Smooth muscle cell (in vitro differentiated cells): ENCODE data around the gene DHRS3. TPM values are rescaled to one million over a fixed set of nuclear protein-coding genes. Genes with fewer than 3 reads are reported as not detected.

ENCODE experiments used
- DNase-seq: peaks from one replicate; lab custom pipeline; 2025; ENCODE audit not compliant: unreplicated experiment; lab: John Stamatoyannopoulos, UW
- H2AFZ ChIP-seq: fragments of 200-600 bp; sonication (generic); 2 replicates; pipeline ENCODE4 v1.6.0; 2016; ENCODE audit warnings: antibody characterized with exemption, low read depth, mild to moderate bottlenecking
- H3F3A ChIP-seq: fragments of 200-600 bp; sonication (generic); 2 replicates; pipeline ENCODE4 v1.6.0; 2017; ENCODE audit warnings: antibody characterized with exemption, low read depth
- H3K27ac ChIP-seq: fragments of 200-600 bp; sonication (generic); 2 replicates; pipeline ENCODE4 v1.5.1; 2016; ENCODE audit warnings: low read depth, mild to moderate bottlenecking
- H3K27me3 ChIP-seq: fragments of 200-600 bp; sonication (generic); 2 replicates; pipeline ENCODE4 v1.6.1; 2016; ENCODE audit warnings: low read depth, mild to moderate bottlenecking
- H3K36me3 ChIP-seq: fragments of 200-600 bp; sonication (generic); 2 replicates; pipeline ENCODE4 v1.5.1; 2016; ENCODE audit warnings: low read depth
- H3K4me1 ChIP-seq: fragments of 200-600 bp; sonication (generic); 2 replicates; pipeline ENCODE4 v1.5.1; 2016; ENCODE audit warnings: low read depth
- H3K4me2 ChIP-seq: fragments of 200-600 bp; sonication (generic); 2 replicates; pipeline ENCODE4 v1.6.0; 2016; ENCODE audit warnings: mild to moderate bottlenecking
- H3K4me3 ChIP-seq: fragments of 200-600 bp; sonication (generic); 2 replicates; pipeline ENCODE4 v1.5.1; 2016; ENCODE audit warnings: mild to moderate bottlenecking
- H3K79me2 ChIP-seq: fragments of 200-600 bp; sonication (generic); 2 replicates; pipeline ENCODE4 v1.6.0; 2016; ENCODE audit warnings: low read depth, mild to moderate bottlenecking
- H3K9ac ChIP-seq: fragments of 200-600 bp; sonication (generic); 2 replicates; pipeline ENCODE4 v1.6.0; 2016; ENCODE audit warnings: low read depth
- H3K9me3 ChIP-seq: fragments of 200-600 bp; sonication (generic); replicated peaks from 2 replicates; pipeline ENCODE4 v1.5.1; 2016; ENCODE audit warnings: low read depth
- H4K20me1 ChIP-seq: fragments of 200-600 bp; sonication (generic); 2 replicates; pipeline ENCODE4 v1.6.0; 2016; ENCODE audit warnings: low read depth
- WGBS: methylation state at CpG from one replicate; pipeline ENCODE4 v1.1.7; 2016; ENCODE audit warnings: low lambda C conversion rate; 5-methylcytosine and 5-hydroxymethylcytosine counted together
- polyA plus RNA-seq: library from polyadenylated mRNA; unstranded; fragments of >200 nt; fragmentation: Nextera tagmentation; extraction: Ambion mirVana; gene quantifications from 2 replicates; pipeline ENCODE4 v1.2.1, GENCODE V29; 2016
- total RNA-seq: library from RNA; depleted of rRNA; stranded (reverse); fragments of >200 nt; gene quantifications from 2 replicates; pipeline ENCODE4 v1.2.3, GENCODE V29; 2014
- TF ChIP-seq, protein P1 (sequence below): fragments of 200-600 bp; sonication (generic); IDR thresholded peaks from 2 replicates; pipeline ENCODE4 v1.5.1; 2017; ENCODE audit warnings: borderline replicate concordance, mild to moderate bottlenecking, antibody characterized with exemption; ENCODE audit not compliant: insufficient read depth, poor library complexity, severe bottlenecking

The DHRS3 gene
- total and polyA plus RNA-seq, 2 experiments from 2014 or later, result 0.89 to 2.7 TPM

DNA sequence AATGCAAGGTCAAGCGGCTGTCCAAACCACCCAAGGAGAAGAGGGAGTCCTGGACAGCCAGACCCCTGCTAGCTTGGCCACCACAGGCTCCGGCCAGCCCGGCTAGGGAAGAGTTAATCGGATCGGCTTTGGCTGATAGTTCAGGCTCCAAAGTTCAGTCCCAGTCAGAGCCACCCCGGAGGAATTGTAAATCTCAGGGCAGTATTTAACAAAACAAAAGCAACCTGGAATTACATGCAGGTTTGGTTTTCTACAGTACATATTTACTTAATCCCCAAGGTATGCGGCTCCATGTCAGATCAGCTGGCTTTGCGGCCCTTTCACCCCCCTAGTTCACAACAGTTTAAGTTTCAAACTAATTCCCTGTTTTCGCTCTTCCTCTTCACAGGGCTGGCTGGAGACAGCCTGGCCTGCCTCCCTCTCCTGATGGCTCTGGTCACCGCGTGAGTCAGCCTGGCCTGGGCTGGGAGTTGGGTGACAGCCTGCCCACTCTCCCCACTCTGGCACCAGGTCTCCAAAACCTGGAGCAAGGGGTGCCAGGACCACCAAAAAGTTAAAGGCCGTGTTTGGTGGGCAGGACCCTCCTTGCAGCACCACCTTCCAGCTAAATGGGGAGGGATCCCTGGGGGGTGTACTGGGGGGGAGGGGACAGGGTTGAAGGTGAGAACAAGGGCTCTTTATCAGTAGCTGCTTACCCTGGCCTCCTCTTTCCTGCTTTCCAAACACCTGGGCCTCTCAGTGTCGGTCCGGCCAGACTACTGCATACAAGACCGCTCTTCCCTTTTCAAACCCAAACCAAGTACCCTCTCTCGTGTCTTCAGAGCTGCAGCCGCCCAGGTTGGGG lies 1.9 kb downstream of the DHRS3 start:
- H3K4me3 ChIP-seq, result peak overlapping the region; percentile 87
- H3K4me1 ChIP-seq, result peaks cover 35% of the 10 kb centered on the region
- peaks cover 4% of the 10 kb centered on the region for H3F3A ChIP-seq
- H3K79me2 ChIP-seq, result no peaks in the 10 kb centered on the region
- H4K20me1 ChIP-seq, result no peaks in the 10 kb centered on the region
- no peak for DNase-seq
- H3K9ac ChIP-seq, result no peak overlapping the region
- peaks cover 23% of the 10 kb centered on the region for H3K27me3 ChIP-seq
- no peaks in the 10 kb centered on the region for H3K36me3 ChIP-seq
- no peaks in the 10 kb centered on the region for H3K9me3 ChIP-seq
- no peak overlapping the region for H2AFZ ChIP-seq
- TF ChIP-seq, protein P1, sequence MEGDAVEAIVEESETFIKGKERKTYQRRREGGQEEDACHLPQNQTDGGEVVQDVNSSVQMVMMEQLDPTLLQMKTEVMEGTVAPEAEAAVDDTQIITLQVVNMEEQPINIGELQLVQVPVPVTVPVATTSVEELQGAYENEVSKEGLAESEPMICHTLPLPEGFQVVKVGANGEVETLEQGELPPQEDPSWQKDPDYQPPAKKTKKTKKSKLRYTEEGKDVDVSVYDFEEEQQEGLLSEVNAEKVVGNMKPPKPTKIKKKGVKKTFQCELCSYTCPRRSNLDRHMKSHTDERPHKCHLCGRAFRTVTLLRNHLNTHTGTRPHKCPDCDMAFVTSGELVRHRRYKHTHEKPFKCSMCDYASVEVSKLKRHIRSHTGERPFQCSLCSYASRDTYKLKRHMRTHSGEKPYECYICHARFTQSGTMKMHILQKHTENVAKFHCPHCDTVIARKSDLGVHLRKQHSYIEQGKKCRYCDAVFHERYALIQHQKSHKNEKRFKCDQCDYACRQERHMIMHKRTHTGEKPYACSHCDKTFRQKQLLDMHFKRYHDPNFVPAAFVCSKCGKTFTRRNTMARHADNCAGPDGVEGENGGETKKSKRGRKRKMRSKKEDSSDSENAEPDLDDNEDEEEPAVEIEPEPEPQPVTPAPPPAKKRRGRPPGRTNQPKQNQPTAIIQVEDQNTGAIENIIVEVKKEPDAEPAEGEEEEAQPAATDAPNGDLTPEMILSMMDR, result no peak
- H3K4me2 ChIP-seq, result peak overlapping the region; percentile 99
- peak overlapping the region; percentile 37 for H3K27ac ChIP-seq
- WGBS, result 0% methylated on average over 14 of the region's 17 CpGs

DNA sequence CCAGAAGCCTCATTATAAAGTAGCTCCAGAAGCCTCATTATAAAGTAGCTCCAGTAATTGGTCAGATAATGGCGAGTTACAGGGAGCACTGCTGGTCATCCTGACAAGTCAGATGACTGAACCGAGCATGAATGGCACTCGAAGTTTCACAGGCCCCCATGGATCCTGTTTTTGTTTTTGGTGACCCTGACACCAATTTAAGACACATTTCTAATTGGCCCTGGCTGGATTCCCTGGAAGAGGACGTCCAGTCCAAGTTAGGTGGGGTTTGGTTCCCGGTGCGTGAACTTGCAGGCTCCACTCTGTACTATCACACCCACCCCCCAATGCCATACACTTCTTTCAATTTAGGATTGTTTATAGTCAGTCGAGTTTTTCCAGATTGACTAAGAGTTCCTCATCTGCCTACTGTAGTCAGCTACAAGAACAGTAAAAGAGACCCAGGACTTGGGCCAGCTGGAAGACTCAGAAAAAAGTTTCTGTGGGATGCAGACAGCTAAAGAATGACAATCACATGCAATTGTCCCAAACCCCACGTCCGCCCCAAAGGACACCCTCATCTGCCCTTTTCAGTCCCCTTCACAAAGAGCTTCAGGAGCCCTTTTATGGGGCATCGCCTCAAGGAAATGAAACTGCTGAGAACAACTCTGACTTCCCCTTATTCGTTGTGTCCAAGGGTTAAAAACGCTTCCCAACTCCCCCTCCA lies 2.7 kb downstream of the DHRS3 start:
- no peak for DNase-seq
- Histone ChIP-seq H3K4me3 (peak overlapping the region; percentile 87), H2AFZ (no peak overlapping the region), H3K4me1 (peaks cover 35% of the 10 kb centered on the region), H3K27ac (peak overlapping the region; percentile 37), H3K9me3 (no peaks in the 10 kb centered on the region), H3K4me2 (peak overlapping the region; percentile 99), H3K36me3 (no peaks in the 10 kb centered on the region), H3K9ac (no peak overlapping the region), H3F3A (peaks cover 4% of the 10 kb centered on the region), H3K79me2 (no peaks in the 10 kb centered on the region), H4K20me1 (no peaks in the 10 kb centered on the region), H3K27me3 (peaks cover 31% of the 10 kb centered on the region)
- TF ChIP-seq, protein P1, result no peak
- 23% methylated on average over 12 of the region's 12 CpGs for WGBS

DNA sequence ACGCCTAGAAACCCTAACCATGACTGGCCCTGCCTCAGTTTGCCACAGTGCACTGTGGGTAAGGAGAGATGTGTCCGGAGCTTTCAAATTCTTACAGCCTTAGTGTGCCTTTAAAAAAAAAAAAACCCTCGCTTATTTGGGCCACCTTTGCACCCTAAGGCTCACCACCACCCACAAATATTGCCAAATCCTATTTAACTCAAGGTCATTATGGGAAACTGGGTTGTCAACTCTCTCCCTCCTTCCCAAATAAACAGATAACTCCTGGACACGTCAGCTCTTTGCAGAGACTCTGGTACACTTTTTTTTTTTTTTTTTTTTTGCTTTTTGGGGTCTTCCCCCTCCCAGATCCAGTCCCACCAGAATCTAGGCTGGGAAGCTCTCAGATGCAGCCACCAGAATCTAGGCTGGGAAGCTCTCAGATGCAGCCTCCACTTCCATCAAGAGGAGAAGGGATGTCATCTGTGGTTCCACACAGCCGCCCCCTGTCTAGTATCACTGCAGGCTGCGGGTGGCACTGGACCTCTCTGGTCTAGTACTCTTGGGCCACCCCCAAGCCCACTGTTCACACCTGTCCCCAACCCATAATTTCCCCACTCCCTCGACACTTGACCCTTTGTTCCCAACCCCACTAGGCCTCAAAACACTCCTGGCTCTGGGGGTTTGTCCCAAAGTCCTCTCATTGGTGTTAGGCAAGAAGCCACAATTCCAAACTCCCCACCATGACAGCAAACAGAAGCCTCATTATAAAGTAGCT lies 3.4 kb downstream of the DHRS3 start:
- H3K4me1 ChIP-seq, result peaks cover 33% of the 10 kb centered on the region
- H3K9ac ChIP-seq, result no peak overlapping the region
- no peaks in the 10 kb centered on the region for H4K20me1 ChIP-seq
- no peaks in the 10 kb centered on the region for H3K36me3 ChIP-seq
- H3K79me2 ChIP-seq, result no peaks in the 10 kb centered on the region
- DNase-seq, result no peak
- H3K27ac ChIP-seq, result no peak overlapping the region
- TF ChIP-seq, protein P1, result no peak
- WGBS, result 91% methylated on average over 7 of the region's 7 CpGs
- no peak overlapping the region for H2AFZ ChIP-seq
- peak overlapping the region; percentile 87 for H3K4me3 ChIP-seq
- no peaks in the 10 kb centered on the region for H3K9me3 ChIP-seq
- H3K27me3 ChIP-seq, result peaks cover 33% of the 10 kb centered on the region
- H3K4me2 ChIP-seq, result no peak overlapping the region
- peaks cover 4% of the 10 kb centered on the region for H3F3A ChIP-seq
